Astrocyte of the spinal cord (primary cell): Measurements from ENCODE around the gene KLHL8.
"Not testable (repeated sequence)": the region's sequence is repeated elsewhere in the genome, so short reads cannot be mapped to it uniquely, and the experiment has no call there.

ENCODE experiments used
- DNase-seq: peaks from one replicate; pipeline ENCODE4 v3.0.0; 2011; ENCODE audit warnings: low read depth, low spot score
- H3K4me3 ChIP-seq: 2 replicates; pipeline ENCODE4 v1.5.1; 2011; ENCODE audit warnings: low read depth, mild to moderate bottlenecking, low read length, moderate library complexity
- CTCF ChIP-seq: IDR thresholded peaks from 2 replicates; pipeline ENCODE4 v1.5.1; 2012; ENCODE audit warnings: low read depth, mild to moderate bottlenecking, low read length, inconsistent platforms
- in situ Hi-C: cut with HindIII; loops from 2 replicates; pipeline ENCODE4 v1.10.0; 2017; ENCODE audit warnings: low sequenced_read_pairs

KLHL8 gene

GRCh38 chr4:87151730-87152129 is 68.7 kb downstream of the KLHL8 start:
- in situ Hi-C loops, result no loop called here
- DNase-seq, result no peak
- no peak overlapping the region for H3K4me3 ChIP-seq
- TF ChIP-seq CTCF, result no peak

- peak; percentile 79 for DNase-seq
Measured at GRCh38 chr4:87150498-87151261, 69.7 kb downstream of the KLHL8 start.

GRCh38 chr4:87147116-87147515 is 73.3 kb downstream of the KLHL8 start:
- H3K4me3 ChIP-seq, result no peak overlapping the region
- no peak for DNase-seq
- TF ChIP-seq CTCF, result no peak
- in situ Hi-C loops, result no loop called here

More at GRCh38 chr4:87150498-87151261, 69.7 kb downstream of the KLHL8 start:
- in situ Hi-C loops, result no loop called here
- TF ChIP-seq CTCF, result peak; percentile 85
- H3K4me3 ChIP-seq, result no peak overlapping the region

- DNase-seq, H3K4me3 ChIP-seq, in situ Hi-C loops: not testable (repeated sequence)
Measured at GRCh38 chr4:87145934-87146333, 74.5 kb downstream of the KLHL8 start.

GRCh38 chr4:87144356-87144755 is 76.1 kb downstream of the KLHL8 start:
- no peak for DNase-seq
- in situ Hi-C loops, result no loop called here
- H3K4me3 ChIP-seq, result no peak overlapping the region
- no peak for TF ChIP-seq CTCF

- no peak overlapping the region for H3K4me3 ChIP-seq
- TF ChIP-seq CTCF, result no peak
- DNase-seq, result no peak
- in situ Hi-C loops, result no loop called here
Measured at GRCh38 chr4:87141428-87141827, 79.0 kb downstream of the KLHL8 start.

GRCh38 chr4:87134122-87134521 is 86.3 kb downstream of the KLHL8 start:
- no peak for DNase-seq
- no peak for TF ChIP-seq CTCF
- no peak overlapping the region for H3K4me3 ChIP-seq
- in situ Hi-C loops, result no loop called here
